ENCODE data around the gene HINT2. TPM values are rescaled to one million over a fixed set of nuclear protein-coding genes. Genes with fewer than 3 reads are reported as not detected.

Gene HINT2
- total RNA-seq, 1 donor from 2014 or later: 32.6 TPM

DNA sequence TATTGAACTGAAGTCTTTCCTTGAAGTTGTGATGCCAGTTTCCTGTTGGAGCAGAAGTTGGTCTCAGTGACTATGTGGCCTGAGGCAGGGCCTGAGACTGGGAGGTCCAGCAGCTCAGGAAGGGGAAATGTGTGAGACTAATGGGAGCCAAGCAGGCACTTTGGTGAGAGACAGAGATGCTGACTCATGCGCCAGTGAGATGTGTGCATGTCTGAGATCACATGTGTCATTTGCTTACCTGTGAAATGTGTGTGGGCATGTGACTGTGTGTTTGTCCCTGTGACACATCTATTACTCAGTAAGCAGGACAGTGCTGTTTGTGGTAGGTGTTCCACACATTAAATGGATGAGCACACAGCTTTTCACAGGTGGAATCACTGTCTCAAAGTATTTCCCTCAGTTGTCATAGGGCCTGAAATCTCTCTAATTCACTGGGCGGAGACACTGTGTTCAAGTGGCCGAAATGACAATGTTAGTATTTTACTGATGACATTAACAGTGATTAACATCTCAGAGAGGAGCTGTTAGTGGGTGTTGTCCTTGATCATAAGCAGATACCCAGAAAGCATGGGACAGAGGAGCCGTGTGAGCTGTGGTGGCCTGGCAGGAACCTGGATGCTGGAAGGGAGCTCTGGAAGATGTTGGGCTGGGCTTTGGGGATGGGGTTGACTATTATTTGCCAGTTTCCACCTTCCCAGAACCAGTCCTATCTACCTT, 16.0 kb downstream of the HINT2 start:
- no peak for DNase-seq
- no peak overlapping the region for H3K27ac ChIP-seq
- intact Hi-C loops (cut with DNase I): no loop called here

DNA sequence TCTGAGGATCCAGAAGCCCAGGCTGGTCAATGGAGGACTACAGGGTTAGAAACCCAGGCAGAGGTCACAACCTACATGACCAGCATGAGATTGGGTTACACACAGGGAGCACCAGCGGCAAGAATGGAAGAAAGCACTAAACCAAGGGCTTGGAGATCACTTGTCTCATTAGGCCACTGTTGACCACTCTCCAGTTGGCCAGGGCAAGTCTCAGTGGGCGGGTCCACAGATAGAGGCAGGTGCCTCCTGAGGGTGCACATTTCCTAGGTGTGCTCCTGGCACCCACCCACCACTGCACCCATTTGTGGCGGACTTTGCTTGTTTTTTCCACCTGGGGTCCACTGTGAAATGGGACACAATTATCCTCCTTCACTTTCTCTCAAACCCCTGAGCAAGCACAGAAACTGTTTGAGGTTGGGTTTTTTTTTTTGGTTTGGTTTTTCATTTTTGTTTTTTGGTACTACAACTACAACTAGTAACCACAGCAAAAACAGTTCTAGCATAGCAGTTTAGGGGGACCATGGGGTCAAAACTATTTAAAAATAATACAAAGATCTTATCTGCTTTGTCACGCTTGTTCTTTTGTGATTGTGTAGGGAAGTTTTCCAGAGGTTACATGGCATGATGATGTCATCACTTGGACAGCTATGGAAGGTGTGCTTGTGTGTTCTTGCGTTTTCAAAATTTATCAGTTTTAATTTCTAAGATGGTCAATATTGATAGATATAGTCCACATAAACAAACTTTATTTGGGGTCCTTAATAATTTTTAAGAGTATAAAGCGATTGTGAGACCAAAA, 17.3 kb downstream of the HINT2 start:
- intact Hi-C loops (cut with DNase I): no loop called here
- Histone ChIP-seq H3K9me3 (no peaks in the 10 kb centered on the region), H3K4me3 (no peak overlapping the region), H3K4me1 (peaks cover 27% of the 10 kb centered on the region), H3K36me3 (peaks cover 28% of the 10 kb centered on the region), H3K27me3 (ENCODE audit: low read depth) (no peaks in the 10 kb centered on the region), H3K27ac (no peak overlapping the region)
- DNase-seq (no peak), ATAC-seq (no peak)
- TF ChIP-seq, protein P1, sequence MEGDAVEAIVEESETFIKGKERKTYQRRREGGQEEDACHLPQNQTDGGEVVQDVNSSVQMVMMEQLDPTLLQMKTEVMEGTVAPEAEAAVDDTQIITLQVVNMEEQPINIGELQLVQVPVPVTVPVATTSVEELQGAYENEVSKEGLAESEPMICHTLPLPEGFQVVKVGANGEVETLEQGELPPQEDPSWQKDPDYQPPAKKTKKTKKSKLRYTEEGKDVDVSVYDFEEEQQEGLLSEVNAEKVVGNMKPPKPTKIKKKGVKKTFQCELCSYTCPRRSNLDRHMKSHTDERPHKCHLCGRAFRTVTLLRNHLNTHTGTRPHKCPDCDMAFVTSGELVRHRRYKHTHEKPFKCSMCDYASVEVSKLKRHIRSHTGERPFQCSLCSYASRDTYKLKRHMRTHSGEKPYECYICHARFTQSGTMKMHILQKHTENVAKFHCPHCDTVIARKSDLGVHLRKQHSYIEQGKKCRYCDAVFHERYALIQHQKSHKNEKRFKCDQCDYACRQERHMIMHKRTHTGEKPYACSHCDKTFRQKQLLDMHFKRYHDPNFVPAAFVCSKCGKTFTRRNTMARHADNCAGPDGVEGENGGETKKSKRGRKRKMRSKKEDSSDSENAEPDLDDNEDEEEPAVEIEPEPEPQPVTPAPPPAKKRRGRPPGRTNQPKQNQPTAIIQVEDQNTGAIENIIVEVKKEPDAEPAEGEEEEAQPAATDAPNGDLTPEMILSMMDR (IDR thresholded peaks at IDR 0.05): no peak

More for the DNA sequence above, 16.0 kb downstream of the HINT2 start:
- Histone ChIP-seq H3K36me3 (peaks cover 38% of the 10 kb centered on the region), H3K9me3 (no peaks in the 10 kb centered on the region), H3K4me1 (peaks cover 16% of the 10 kb centered on the region), H3K4me3 (no peak overlapping the region), H3K27me3 (ENCODE audit: low read depth) (no peaks in the 10 kb centered on the region)
- ATAC-seq: no peak
- TF ChIP-seq, protein P1 (IDR thresholded peaks at IDR 0.05): no peak

DNA sequence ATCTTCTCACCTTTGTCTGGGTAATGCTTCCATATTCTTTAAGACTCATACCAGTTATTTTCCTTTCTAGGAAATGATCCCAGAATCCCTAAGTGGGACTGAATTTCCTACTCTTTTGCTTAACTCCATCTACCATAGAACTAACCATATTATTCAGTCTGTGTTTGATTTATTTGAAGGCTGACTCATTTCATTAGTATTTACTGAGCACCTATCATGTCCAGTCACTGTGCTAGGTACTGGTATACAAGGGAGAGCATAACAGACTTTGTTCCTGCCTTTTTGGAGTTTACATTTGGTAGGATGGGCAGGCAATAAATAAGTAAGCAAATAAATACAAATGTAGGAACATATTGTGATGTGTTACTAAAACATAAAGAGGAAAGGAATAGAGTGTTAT, 19.1 kb downstream of the HINT2 start:
- TF ChIP-seq, protein P1 (IDR thresholded peaks at IDR 0.05): no peak
- Histone ChIP-seq H3K4me3 (no peak overlapping the region), H3K4me1 (peaks cover 34% of the 10 kb centered on the region), H3K27me3 (ENCODE audit: low read depth) (no peaks in the 10 kb centered on the region), H3K27ac (no peak overlapping the region), H3K36me3 (peaks cover 11% of the 10 kb centered on the region), H3K9me3 (no peaks in the 10 kb centered on the region)
- DNase-seq: no peak
- intact Hi-C loops (cut with DNase I): no loop called here
- ATAC-seq: no peak

DNA sequence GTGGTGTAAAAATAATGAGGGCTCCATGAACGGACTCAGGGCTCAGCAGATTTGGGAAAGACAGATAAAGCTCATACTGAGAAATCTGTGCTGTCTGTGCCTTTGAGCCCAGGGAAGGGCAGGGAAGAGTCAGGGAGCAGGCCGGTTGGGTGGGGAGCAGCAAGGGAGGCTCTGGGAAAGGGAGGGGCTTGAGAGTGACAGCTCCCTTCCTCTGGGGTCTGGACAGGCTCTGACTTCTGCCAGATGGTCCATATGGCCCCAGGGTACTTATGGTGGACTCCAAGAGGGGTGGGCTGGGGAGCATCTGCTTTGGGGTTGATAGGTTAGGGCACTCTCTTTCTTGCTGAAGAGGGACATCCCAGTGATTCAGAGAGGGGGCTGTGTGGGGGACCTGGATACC, 21.4 kb downstream of the HINT2 start:
- DNase-seq (no peak), ATAC-seq (no peak)
- no peak overlapping the region for H3K27ac ChIP-seq
- no peaks in the 10 kb centered on the region for H3K36me3 ChIP-seq
- no peaks in the 10 kb centered on the region for H3K9me3 ChIP-seq
- intact Hi-C loops (cut with DNase I): no loop called here
- H3K27me3 ChIP-seq (ENCODE audit: low read depth): no peaks in the 10 kb centered on the region
- TF ChIP-seq, protein P1 (IDR thresholded peaks at IDR 0.05): no peak
- H3K4me3 ChIP-seq: no peak overlapping the region
- peaks cover 39% of the 10 kb centered on the region for H3K4me1 ChIP-seq

DNA sequence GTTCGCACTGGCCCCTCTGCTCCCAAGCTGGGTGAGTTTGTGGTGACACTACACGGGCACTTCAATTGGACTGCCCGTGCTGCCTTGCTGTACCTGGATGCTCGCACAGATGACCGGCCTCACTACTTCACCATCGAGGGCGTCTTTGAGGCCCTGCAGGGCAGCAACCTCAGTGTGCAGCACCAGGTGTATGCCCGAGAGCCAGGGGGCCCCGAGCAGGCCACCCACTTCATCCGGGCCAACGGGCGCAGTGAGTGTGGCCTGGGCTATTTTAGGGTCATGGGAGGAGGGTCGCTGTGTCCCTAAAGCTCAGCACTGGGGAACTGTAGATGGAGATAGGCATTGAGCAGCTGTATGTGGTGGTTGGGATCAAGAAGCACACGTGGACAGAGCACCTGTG, 22.0 kb downstream of the HINT2 start:
- no peak overlapping the region for H3K4me3 ChIP-seq
- no peak overlapping the region for H3K27ac ChIP-seq
- H3K4me1 ChIP-seq: peaks cover 39% of the 10 kb centered on the region
- DNase-seq (no peak), ATAC-seq (no peak)
- TF ChIP-seq, protein P1 (IDR thresholded peaks at IDR 0.05): no peak
- no peaks in the 10 kb centered on the region for H3K27me3 ChIP-seq (ENCODE audit: low read depth)
- H3K9me3 ChIP-seq: no peaks in the 10 kb centered on the region
- no peaks in the 10 kb centered on the region for H3K36me3 ChIP-seq
- intact Hi-C loops (cut with DNase I): no loop called here
